ENCODE data around the gene LIN37.

- no peak for TF ChIP-seq EZH2 (IDR thresholded peaks at IDR 0.05)
- no peak for TF ChIP-seq POLR2AphosphoS5 (IDR thresholded peaks at IDR 0.05; ENCODE audit: borderline replicate concordance, low read depth, low read length)
- no peak for TF ChIP-seq FOXP2 (optimal IDR thresholded peaks at IDR 0.05; ENCODE audit: control extremely low read depth, extremely low read length, insufficient read depth)
Observed at GRCh38 chr19:35715981-35716800, 32.2 kb upstream of the LIN37 start.

Measured in SK-N-MC (cell line).